Measurements from ENCODE around the gene CAMKK2.
"Not testable (repeated sequence)": the region's sequence is repeated elsewhere in the genome, so short reads cannot be mapped to it uniquely, and the experiment has no call there.

GRCh38 chr12:121257704-121258449 is 38.6 kb downstream of the CAMKK2 start:
- TF ChIP-seq CTCF (IDR thresholded peaks at IDR 0.05; ENCODE audit: poor library complexity, severe bottlenecking); SMC3 (conservative IDR thresholded peaks at IDR 0.05; ENCODE audit: poor library complexity); EZH2 (IDR thresholded peaks at IDR 0.05; ENCODE audit: borderline replicate concordance, insufficient read depth, low read length, poor library complexity, severe bottlenecking); RAD21 (conservative IDR thresholded peaks at IDR 0.05); TAF1 (IDR thresholded peaks at IDR 0.05; ENCODE audit: low read depth); EP300 (conservative IDR thresholded peaks at IDR 0.05; ENCODE audit: poor library complexity, severe bottlenecking): not testable (repeated sequence)
